ENCODE measurements around the gene PPP1R16B.

The PPP1R16B gene

GRCh38 chr20:38902601-38903000, 97.1 kb downstream of the PPP1R16B start:
- DNase-seq: no peak

- no peak for DNase-seq
Observed at GRCh38 chr20:38903335-38903734, 97.8 kb downstream of the PPP1R16B start.

GRCh38 chr20:38905375-38905774, 99.9 kb downstream of the PPP1R16B start:
- no peak for DNase-seq

- DNase-seq: no peak
Observed at GRCh38 chr20:38907918-38908677, 102.6 kb downstream of the PPP1R16B start.

- no peak for DNase-seq
Observed at GRCh38 chr20:38915355-38915754, 109.9 kb downstream of the PPP1R16B start.

GRCh38 chr20:38917657-38918056, 112.2 kb downstream of the PPP1R16B start:
- DNase-seq: no peak

- no peak for DNase-seq
Observed at GRCh38 chr20:38918172-38918571, 112.7 kb downstream of the PPP1R16B start.

GRCh38 chr20:38919683-38920082, 114.2 kb downstream of the PPP1R16B start:
- DNase-seq: no peak

GRCh38 chr20:38920411-38920810, 114.9 kb downstream of the PPP1R16B start:
- DNase-seq: no peak

GRCh38 chr20:38920851-38921250, 115.4 kb downstream of the PPP1R16B start:
- DNase-seq: no peak

GRCh38 chr20:38924718-38925117, 119.2 kb downstream of the PPP1R16B start:
- DNase-seq: no peak

GRCh38 chr20:38926142-38926933, 120.8 kb downstream of the PPP1R16B start, which contains the start of gene FAM83D:
TSS of gene FAM83D (plus strand) at chr20:38926417. CDS start at chr20:38926443, 26 bp downstream.
- peak; percentile 86 to 87 for DNase-seq

- no peak for DNase-seq
Observed at GRCh38 chr20:38926934-38927616, 121.6 kb downstream of the PPP1R16B start.

- DNase-seq: no peak
Observed at GRCh38 chr20:38927902-38928578, 122.5 kb downstream of the PPP1R16B start.

GRCh38 chr20:38930242-38930569, 124.7 kb downstream of the PPP1R16B start:
- DNase-seq: no peak

GRCh38 chr20:38931984-38932383, 126.5 kb downstream of the PPP1R16B start:
- DNase-seq: no peak

GRCh38 chr20:38932457-38933120, 127.1 kb downstream of the PPP1R16B start:
- DNase-seq: no peak

GRCh38 chr20:38934530-38934929, 129.0 kb downstream of the PPP1R16B start:
- no peak for DNase-seq

GRCh38 chr20:38935285-38935684, 129.8 kb downstream of the PPP1R16B start:
- DNase-seq: no peak

GRCh38 chr20:38935967-38936407, 130.5 kb downstream of the PPP1R16B start:
- DNase-seq: no peak

GRCh38 chr20:38937000-38937399, 131.5 kb downstream of the PPP1R16B start:
- no peak for DNase-seq

GRCh38 chr20:38937978-38938473, 132.5 kb downstream of the PPP1R16B start:
- no peak for DNase-seq
